GM12878 (cell line): ENCODE measurements around the gene DESI2. TPM values are rescaled to one million over a fixed set of nuclear protein-coding genes. Genes with fewer than 3 reads are reported as not detected.

Experiments
- CHD1 ChIP-seq: IDR thresholded peaks from 2 replicates; pipeline ENCODE4 v1.6.1; 2012; ENCODE audit warnings: low read depth, low read length, improper control_type of control experiment
- CHD4 ChIP-seq: fragments of 200-600 bp; sonication (generic); IDR thresholded peaks from 2 replicates; pipeline ENCODE4 v1.6.1; 2016; ENCODE audit warnings: mild to moderate bottlenecking
- CREB1 ChIP-seq: IDR thresholded peaks from 2 replicates; pipeline ENCODE4 v1.6.1; 2012; ENCODE audit warnings: low read depth, mild to moderate bottlenecking, inconsistent platforms
- DPF2 ChIP-seq: fragments of 450-650 bp; IDR thresholded peaks from 2 replicates; pipeline ENCODE4 v1.6.1; 2017; ENCODE audit warnings: mild to moderate bottlenecking
- ESRRA ChIP-seq: IDR thresholded peaks from 2 replicates; pipeline ENCODE4 v1.6.1; 2012; ENCODE audit warnings: mild to moderate bottlenecking, low read length, improper control_type of control experiment
- EZH2 ChIP-seq: IDR thresholded peaks from 2 replicates; pipeline ENCODE4 v1.6.1; 2012; ENCODE audit warnings: low read depth, mild to moderate bottlenecking, control low read depth, inconsistent platforms, low read length, borderline replicate concordance; ENCODE audit not compliant: control insufficient read depth
- GABPA ChIP-seq: IDR thresholded peaks from 2 replicates; pipeline ENCODE4 v1.6.1; 2014; ENCODE audit warnings: antibody characterized with exemption, low read depth, mild to moderate bottlenecking, inconsistent platforms
- KDM1A ChIP-seq: fragments of 200-600 bp; sonication (generic); IDR thresholded peaks from 2 replicates; pipeline ENCODE4 v1.6.1; 2016; ENCODE audit warnings: borderline replicate concordance
- KLF5 ChIP-seq: fragments of 450-650 bp; IDR thresholded peaks from 2 replicates; pipeline ENCODE4 v1.6.1; 2014; ENCODE audit warnings: mild to moderate bottlenecking; ENCODE audit not compliant: partially characterized antibody
- MAX ChIP-seq: IDR thresholded peaks from 2 replicates; pipeline ENCODE4 v1.6.1; 2012; ENCODE audit warnings: low read depth, low read length, improper control_type of control experiment
- MEF2B ChIP-seq: fragments of 450-650 bp; IDR thresholded peaks from 2 replicates; pipeline ENCODE4 v1.6.1; 2018; ENCODE audit warnings: mild to moderate bottlenecking, moderate library complexity; ENCODE audit not compliant: partially characterized antibody, poor library complexity, severe bottlenecking
- MTA2 ChIP-seq: fragments of 450-650 bp; IDR thresholded peaks from 2 replicates; pipeline ENCODE4 v1.6.1; 2016; ENCODE audit warnings: low read depth, mild to moderate bottlenecking, moderate library complexity
- MTA3 ChIP-seq: IDR thresholded peaks from 2 replicates; pipeline ENCODE4 v1.6.1; 2012; ENCODE audit warnings: low read length, inconsistent platforms, borderline replicate concordance
- MYB ChIP-seq: fragments of 150-350 bp; IDR thresholded peaks from 2 replicates; pipeline ENCODE4 v1.6.1; 2014; ENCODE audit warnings: mild to moderate bottlenecking, low read depth, low read length, borderline replicate concordance
- MYC ChIP-seq: IDR thresholded peaks from 2 replicates; pipeline ENCODE4 v1.6.1; 2011; ENCODE audit warnings: mild to moderate bottlenecking, low read length, moderate library complexity, inconsistent platforms; ENCODE audit not compliant: insufficient read depth, insufficient replicate concordance, insufficient read length, severe bottlenecking
- NBN ChIP-seq: fragments of 450-650 bp; IDR thresholded peaks from 2 replicates; pipeline ENCODE4 v1.6.1; 2016
- NFYA ChIP-seq: IDR thresholded peaks from 2 replicates; pipeline ENCODE4 v1.6.1; 2011; ENCODE audit warnings: low read depth, mild to moderate bottlenecking, low read length, improper control_type of control experiment, borderline replicate concordance
- NR2C1 ChIP-seq: fragments of 450-650 bp; IDR thresholded peaks from 2 replicates; pipeline ENCODE4 v1.6.1; 2017; ENCODE audit warnings: antibody characterized with exemption, mild to moderate bottlenecking, moderate library complexity
- POLR2A ChIP-seq: IDR thresholded peaks from 2 replicates; pipeline ENCODE4 v1.6.1; 2011; ENCODE audit warnings: low read depth, mild to moderate bottlenecking, low read length
- RCOR1 ChIP-seq: conservative IDR thresholded peaks from 2 replicates; pipeline ENCODE4 v1.6.1; 2012; ENCODE audit warnings: low read depth, low read length, improper control_type of control experiment
- RELA ChIP-seq: fragments of 450-650 bp; IDR thresholded peaks from 2 replicates; pipeline ENCODE4 v1.8.0; 2014; ENCODE audit warnings: borderline replicate concordance; ENCODE audit not compliant: partially characterized antibody
- SIX5 ChIP-seq: IDR thresholded peaks from 2 replicates; pipeline ENCODE4 v1.6.1; 2011; ENCODE audit warnings: mild to moderate bottlenecking, low read depth, low read length, moderate library complexity; ENCODE audit not compliant: severe bottlenecking
- SRF ChIP-seq, 2 experiments: IDR thresholded peaks; 2 replicates each; pipeline ENCODE4 v1.6.1; 2011; ENCODE audit warnings: low read depth in 2 of 2, low read length in 2 of 2, mild to moderate bottlenecking in 1 of 2, moderate library complexity in 1 of 2
- ZNF622 ChIP-seq: fragments of 450-650 bp; IDR thresholded peaks from 2 replicates; pipeline ENCODE4 v1.6.1; 2017; ENCODE audit warnings: mild to moderate bottlenecking, inconsistent platforms
- polyA plus RNA-seq, 11 experiments: library from polyadenylated mRNA; depleted of rRNA in 4 of 11; unstranded in 6 of 11; stranded (reverse) in 5 of 11; fragments of >200 nt; fragmentation: Nextera tagmentation in 4 of 11; fragmentation: Illumina TruSeq in 1 of 11; extraction: Ambion mirVana in 4 of 11; extraction: Trizol in 1 of 11; gene quantifications; 1 replicate in 1 of 11; 2 replicates in 10 of 11; pipeline versions ENCODE4 v1.2.1 to v1.2.3, GENCODE V29; 2011 to 2016; ENCODE audit warnings: inconsistent platforms in 2 of 11, missing spikeins in 2 of 11, low read depth in 1 of 11
- total RNA-seq, 4 experiments: library from RNA; depleted of rRNA in 3 of 4; stranded (reverse); fragments of >200 nt in 3 of 4; fragmentation: Illumina TruSeq in 1 of 4; extraction: Trizol in 1 of 4; gene quantifications; 2 replicates each; pipeline versions ENCODE4 v1.2.1 to v1.2.3, GENCODE V29; 2013 to 2021
- TF ChIP-seq, protein P1 (sequence below): fragments of 450-650 bp; IDR thresholded peaks from 2 replicates; pipeline ENCODE4 v1.6.1; 2016; ENCODE audit warnings: mild to moderate bottlenecking
- TF ChIP-seq, protein P2 (sequence below): IDR thresholded peaks from 2 replicates; pipeline ENCODE4 v1.6.1; 2012; ENCODE audit warnings: mild to moderate bottlenecking, low read depth, low read length
- TF ChIP-seq, protein P3 (sequence below): fragments of 450-650 bp; IDR thresholded peaks from 2 replicates; pipeline ENCODE4 v1.6.1; 2014; ENCODE audit warnings: mild to moderate bottlenecking

The DESI2 gene
- total and polyA plus RNA-seq, 10 of the 15 experiments (the other 5 are each of a cell fraction or from before 2014, with no cell fraction given), result 6.2 to 21.5 (median 17.3) TPM

DNA sequence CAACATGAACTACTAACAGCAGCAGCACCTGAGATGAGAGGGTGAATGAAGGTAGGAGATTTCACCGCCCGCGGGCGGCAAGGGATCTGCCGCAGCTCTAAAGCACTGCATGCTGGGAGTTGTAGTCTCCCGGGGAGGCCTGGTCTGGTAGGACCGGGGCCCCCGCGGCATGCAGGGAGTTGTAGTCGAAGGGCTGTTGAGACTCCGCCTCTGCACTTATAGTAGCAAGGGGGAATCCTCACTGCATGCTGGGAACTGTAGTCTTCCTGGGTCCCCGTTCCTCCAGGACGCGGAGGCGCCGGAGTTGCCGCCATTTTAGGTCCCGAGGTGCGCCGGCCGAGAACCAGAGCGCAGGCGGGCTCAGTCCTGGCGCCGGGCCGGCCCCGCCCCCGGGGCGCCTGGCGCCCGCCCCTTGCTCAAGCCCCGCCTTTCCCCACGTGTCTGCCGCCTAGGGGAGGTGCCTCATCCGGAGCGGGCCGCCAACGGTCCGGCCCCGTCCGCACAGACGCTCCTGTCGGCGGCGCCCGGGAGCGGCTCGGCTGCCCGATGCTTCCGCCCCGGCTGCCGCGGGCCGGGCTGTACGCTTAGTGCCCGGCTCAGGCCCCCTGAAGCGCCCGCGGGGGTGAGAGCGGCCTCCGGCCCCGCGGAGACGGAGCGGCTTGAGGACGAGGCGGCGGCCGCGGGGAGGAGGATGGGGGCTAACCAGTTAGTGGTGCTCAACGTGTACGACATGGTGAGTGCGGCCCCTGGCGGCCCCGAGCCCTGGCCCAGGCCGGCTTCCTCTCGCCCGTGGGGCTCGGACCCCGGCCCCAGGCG lies at the start of gene DESI2 (continued):
- TF ChIP-seq MEF2B (no peak), MYB (peak; percentile 67; the same call in 1 of the 2 replicates), CREB1 (peak; percentile 73), EZH2 (no peak), MAX (no peak), SIX5 (peak; percentile 97), NFYA (no peak), NR2C1 (peak; percentile 73), GABPA (peak; percentile 50; the same call in 1 of the 2 replicates), MTA3 (no peak), RELA (no peak), ZNF622 (no peak), POLR2A (peak; percentile 96), CHD1 (no peak), NBN (no peak), MYC (no peak), CHD4 (no peak), KDM1A (no peak), DPF2 (peak; percentile 88), MTA2 (no peak), RCOR1 (no peak), SRF (IDR thresholded peaks at IDR 0.05; ENCODE audit: low read depth in 2 of 2, low read length in 2 of 2) (peak in 1 of 2 experiments; percentile 2; a peak in 1 of 4 replicates), KLF5 (peak; percentile 82), ESRRA (no peak)
- TF ChIP-seq, protein P1, sequence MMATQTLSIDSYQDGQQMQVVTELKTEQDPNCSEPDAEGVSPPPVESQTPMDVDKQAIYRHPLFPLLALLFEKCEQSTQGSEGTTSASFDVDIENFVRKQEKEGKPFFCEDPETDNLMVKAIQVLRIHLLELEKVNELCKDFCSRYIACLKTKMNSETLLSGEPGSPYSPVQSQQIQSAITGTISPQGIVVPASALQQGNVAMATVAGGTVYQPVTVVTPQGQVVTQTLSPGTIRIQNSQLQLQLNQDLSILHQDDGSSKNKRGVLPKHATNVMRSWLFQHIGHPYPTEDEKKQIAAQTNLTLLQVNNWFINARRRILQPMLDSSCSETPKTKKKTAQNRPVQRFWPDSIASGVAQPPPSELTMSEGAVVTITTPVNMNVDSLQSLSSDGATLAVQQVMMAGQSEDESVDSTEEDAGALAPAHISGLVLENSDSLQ, result no peak
- TF ChIP-seq, protein P2, sequence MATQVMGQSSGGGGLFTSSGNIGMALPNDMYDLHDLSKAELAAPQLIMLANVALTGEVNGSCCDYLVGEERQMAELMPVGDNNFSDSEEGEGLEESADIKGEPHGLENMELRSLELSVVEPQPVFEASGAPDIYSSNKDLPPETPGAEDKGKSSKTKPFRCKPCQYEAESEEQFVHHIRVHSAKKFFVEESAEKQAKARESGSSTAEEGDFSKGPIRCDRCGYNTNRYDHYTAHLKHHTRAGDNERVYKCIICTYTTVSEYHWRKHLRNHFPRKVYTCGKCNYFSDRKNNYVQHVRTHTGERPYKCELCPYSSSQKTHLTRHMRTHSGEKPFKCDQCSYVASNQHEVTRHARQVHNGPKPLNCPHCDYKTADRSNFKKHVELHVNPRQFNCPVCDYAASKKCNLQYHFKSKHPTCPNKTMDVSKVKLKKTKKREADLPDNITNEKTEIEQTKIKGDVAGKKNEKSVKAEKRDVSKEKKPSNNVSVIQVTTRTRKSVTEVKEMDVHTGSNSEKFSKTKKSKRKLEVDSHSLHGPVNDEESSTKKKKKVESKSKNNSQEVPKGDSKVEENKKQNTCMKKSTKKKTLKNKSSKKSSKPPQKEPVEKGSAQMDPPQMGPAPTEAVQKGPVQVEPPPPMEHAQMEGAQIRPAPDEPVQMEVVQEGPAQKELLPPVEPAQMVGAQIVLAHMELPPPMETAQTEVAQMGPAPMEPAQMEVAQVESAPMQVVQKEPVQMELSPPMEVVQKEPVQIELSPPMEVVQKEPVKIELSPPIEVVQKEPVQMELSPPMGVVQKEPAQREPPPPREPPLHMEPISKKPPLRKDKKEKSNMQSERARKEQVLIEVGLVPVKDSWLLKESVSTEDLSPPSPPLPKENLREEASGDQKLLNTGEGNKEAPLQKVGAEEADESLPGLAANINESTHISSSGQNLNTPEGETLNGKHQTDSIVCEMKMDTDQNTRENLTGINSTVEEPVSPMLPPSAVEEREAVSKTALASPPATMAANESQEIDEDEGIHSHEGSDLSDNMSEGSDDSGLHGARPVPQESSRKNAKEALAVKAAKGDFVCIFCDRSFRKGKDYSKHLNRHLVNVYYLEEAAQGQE, result no peak
- TF ChIP-seq, protein P3, sequence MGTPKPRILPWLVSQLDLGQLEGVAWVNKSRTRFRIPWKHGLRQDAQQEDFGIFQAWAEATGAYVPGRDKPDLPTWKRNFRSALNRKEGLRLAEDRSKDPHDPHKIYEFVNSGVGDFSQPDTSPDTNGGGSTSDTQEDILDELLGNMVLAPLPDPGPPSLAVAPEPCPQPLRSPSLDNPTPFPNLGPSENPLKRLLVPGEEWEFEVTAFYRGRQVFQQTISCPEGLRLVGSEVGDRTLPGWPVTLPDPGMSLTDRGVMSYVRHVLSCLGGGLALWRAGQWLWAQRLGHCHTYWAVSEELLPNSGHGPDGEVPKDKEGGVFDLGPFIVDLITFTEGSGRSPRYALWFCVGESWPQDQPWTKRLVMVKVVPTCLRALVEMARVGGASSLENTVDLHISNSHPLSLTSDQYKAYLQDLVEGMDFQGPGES, result 0 out of 2 replicates have a peak, but pooled peaks have one; percentile 8
